ENCODE data around the gene NHERF1.

DNA sequence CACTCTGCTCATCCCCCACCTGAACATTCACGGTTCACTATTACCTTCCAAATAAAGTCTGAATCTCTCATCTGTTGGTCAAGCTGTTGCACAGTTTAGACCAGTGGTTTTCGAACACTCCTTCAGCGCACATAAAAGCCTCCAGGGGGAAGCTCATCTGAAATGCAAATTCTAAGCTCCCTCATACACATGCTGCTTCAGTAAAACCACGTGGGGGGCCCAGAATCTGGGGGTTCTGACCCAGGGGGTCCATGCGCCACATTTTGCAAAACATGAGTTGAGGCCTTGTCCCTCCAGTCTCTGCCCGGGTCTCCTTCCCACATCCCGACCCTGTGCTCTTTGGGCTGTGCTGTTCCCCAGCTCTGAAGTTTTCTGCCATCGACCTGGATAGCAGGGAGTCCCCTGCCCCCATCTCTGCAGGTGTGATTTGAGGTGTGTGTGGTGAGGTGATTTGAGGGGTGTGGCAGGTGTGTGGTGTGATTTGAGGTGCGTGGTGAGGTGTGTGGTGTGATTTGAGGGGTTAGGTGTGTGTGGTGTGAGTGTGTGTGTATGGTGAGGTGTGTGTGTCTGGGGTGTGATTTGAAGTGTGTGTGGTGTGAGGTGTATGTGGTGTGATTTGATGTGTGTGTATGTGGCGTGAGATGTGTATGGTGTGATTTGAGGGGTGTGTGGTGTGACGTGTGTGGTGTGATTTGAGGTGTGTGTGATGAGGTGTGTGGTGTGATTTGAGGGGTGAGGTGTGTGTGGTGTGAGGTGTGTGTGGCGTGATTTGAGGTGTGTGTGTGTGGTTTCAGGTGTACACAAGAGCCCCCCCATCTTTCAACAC, 16.2 kb upstream of the NHERF1 start:
- TF ChIP-seq, protein P1, sequence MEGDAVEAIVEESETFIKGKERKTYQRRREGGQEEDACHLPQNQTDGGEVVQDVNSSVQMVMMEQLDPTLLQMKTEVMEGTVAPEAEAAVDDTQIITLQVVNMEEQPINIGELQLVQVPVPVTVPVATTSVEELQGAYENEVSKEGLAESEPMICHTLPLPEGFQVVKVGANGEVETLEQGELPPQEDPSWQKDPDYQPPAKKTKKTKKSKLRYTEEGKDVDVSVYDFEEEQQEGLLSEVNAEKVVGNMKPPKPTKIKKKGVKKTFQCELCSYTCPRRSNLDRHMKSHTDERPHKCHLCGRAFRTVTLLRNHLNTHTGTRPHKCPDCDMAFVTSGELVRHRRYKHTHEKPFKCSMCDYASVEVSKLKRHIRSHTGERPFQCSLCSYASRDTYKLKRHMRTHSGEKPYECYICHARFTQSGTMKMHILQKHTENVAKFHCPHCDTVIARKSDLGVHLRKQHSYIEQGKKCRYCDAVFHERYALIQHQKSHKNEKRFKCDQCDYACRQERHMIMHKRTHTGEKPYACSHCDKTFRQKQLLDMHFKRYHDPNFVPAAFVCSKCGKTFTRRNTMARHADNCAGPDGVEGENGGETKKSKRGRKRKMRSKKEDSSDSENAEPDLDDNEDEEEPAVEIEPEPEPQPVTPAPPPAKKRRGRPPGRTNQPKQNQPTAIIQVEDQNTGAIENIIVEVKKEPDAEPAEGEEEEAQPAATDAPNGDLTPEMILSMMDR (IDR thresholded peaks at IDR 0.05; ENCODE audit: low read length) = no peak
- TF ChIP-seq EZH2 (optimal IDR thresholded peaks at IDR 0.05; ENCODE audit: low read depth, low read length) = no peak
- TF ChIP-seq EZH2phosphoT487 (IDR thresholded peaks at IDR 0.05; ENCODE audit: low read length) = no peak
